Thymus (tissue), 11 donors: ENCODE measurements around the gene WIPF3. TPM values are rescaled to one million over a fixed set of nuclear protein-coding genes. Genes with fewer than 3 reads are reported as not detected.
A peak's percentile ranks its signal among the peaks of the same experiment; 100 is the strongest.

Experiments
- DNase-seq, 9 donors: peaks; one replicate each; pipeline ENCODE4 v3.0.0-alpha.2; 2013; ENCODE audit warnings: low spot score in 9 of 9, low read depth in 6 of 9, missing footprints in 1 of 9
- H3K27ac ChIP-seq, 2 donors: one replicate each; pipeline ENCODE4 v1.5.1; 2013; ENCODE audit warnings: control low read depth in 1 of 2, low read depth in 1 of 2, low read length in 1 of 2, mild to moderate bottlenecking in 1 of 2, moderate library complexity in 1 of 2
- H3K27me3 ChIP-seq, 2 donors: one replicate each; pipeline ENCODE4 v1.5.1; 2013; ENCODE audit warnings: low read length in 1 of 2; ENCODE audit not compliant: control insufficient read depth in 2 of 2, insufficient read depth in 1 of 2
- H3K36me3 ChIP-seq, 2 donors: one replicate each; pipeline ENCODE4 v1.5.1; 2013; ENCODE audit warnings: low read length in 1 of 2, mild to moderate bottlenecking in 1 of 2, moderate library complexity in 1 of 2; ENCODE audit not compliant: control insufficient read depth in 2 of 2, insufficient read depth in 2 of 2
- H3K4me1 ChIP-seq, 2 donors: one replicate each; pipeline ENCODE4 v1.5.1; 2013; ENCODE audit warnings: low read length in 2 of 2; ENCODE audit not compliant: control insufficient read depth in 2 of 2, insufficient read depth in 2 of 2
- H3K4me3 ChIP-seq, 2 donors: one replicate each; pipeline ENCODE4 v1.5.1; 2013; ENCODE audit warnings: low read length in 2 of 2, control low read depth in 1 of 2, mild to moderate bottlenecking in 1 of 2
- H3K9me3 ChIP-seq, 2 donors: one replicate each; pipeline ENCODE4 v1.5.1; 2013; ENCODE audit warnings: low read length in 1 of 2, mild to moderate bottlenecking in 1 of 2; ENCODE audit not compliant: control insufficient read depth in 2 of 2, insufficient read depth in 1 of 2
- WGBS: extraction: QIAGEN DNeasy Blood & Tissue Kit; methylation state at CpG from one replicate; pipeline ENCODE4 v1.1.7; 2013; 5-methylcytosine and 5-hydroxymethylcytosine counted together
- polyA plus RNA-seq: library from polyadenylated mRNA; stranded (reverse); fragments of 200-250 nt; gene quantifications from one replicate; pipeline ENCODE4 v1.2.3, GENCODE V29; 2013
- total RNA-seq: library from RNA; stranded (reverse); fragments of 120-200 nt; gene quantifications from one replicate; pipeline ENCODE4 v1.2.4, GENCODE V29; 2013
- donor health status: healthy.

WIPF3 gene
- total and polyA plus RNA-seq, 2 donors: 0.14 to 0.55 TPM

DNA sequence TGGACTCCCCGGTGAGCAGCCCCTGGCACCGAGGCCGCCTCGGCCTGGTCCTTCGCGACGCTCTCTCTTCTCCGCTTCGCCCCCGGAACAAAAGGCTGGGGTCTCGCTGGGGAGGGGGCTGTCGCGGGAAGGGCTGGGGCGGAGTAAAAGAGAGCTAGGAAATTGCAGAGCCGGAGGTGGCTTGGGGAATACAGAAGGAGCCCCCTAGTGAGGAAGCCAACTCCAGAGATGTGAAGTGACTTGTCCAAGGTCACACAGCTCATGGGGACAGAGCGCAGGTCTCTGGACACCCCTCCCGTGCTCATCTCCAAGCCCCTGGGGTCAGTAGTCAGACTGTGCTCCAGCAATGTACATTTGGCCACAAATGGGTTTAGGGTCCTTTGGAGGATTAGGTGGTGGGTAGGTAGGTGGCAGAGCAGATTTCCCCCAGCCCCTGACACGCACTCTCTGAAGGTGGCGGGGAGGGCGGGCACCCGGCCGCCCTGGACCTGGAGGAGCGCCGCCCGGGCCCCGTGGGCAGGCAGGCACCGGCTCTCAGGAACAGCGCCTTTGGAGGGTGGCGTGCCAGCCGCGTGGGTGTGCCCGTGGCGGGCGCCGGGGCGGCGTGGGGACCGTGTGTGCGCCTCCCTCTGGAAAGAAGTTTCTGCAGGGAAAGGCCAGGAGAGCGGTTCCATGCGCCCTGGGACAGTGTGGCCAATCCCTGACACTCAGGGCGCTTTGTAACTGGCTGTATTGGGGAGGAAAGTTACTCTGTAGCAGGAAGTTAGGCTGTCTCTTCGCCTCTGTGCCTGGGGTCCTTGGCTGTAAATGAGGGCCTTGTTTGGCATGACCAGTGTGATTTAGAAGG lies 910 bp downstream of the WIPF3 start:
- Histone ChIP-seq H3K27ac (no peak overlapping the region), H3K9me3 (no peaks in the 10 kb centered on the region), H3K4me3 (peak overlapping the region in 1 of 2 donors; percentile 36), H3K36me3 (no peaks in the 10 kb centered on the region), H3K4me1 (peaks cover 0 to 2% of the 10 kb centered on the region in 2 donors), H3K27me3 (peaks cover 44 to 83% of the 10 kb centered on the region in 2 donors)
- no peak for DNase-seq
- WGBS: 8% methylated on average over 43 of the region's 43 CpGs

DNA sequence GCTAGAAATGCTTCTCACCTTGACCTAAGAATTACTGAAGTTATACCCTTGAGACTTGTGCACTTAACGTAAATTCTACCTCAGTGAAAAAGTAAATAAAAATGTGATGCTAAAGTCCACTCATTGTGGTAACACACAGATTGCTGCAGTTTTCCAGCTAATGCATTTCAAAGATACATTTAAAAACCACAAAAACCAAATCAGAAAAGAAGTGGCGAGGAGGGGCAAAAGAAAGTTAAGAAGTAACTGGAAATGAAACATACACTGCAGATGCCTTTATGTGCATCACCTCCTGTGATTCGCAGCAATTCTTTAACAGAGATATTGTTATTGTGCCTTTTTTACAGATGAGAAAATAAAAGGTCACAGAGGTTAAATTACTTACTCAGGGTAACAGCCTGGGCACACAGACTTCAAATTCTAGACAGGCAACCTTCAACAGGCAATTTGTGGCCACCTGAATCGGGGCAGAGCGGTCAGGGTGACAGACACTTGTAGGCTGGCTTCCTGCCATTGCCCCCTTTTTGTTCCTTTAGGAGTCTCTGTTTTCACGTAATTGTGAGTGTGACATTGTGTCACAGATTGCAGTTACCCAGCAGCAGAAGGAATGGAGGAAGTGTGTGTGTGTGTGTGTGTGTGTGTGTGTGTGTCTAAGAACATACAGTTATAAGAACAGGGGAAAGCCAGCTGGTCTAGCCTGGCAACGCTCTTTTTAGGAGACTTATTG lies 1.9 kb downstream of the WIPF3 start:
- DNase-seq: no peak
- H3K36me3 ChIP-seq: no peaks in the 10 kb centered on the region
- H3K4me1 ChIP-seq: peaks cover 0 to 2% of the 10 kb centered on the region in 2 donors
- H3K27me3 ChIP-seq: peaks cover 44 to 78% of the 10 kb centered on the region in 2 donors
- no peaks in the 10 kb centered on the region for H3K9me3 ChIP-seq
- H3K4me3 ChIP-seq: no peak overlapping the region
- no peak overlapping the region for H3K27ac ChIP-seq
- WGBS: 65% methylated on average over 7 of the region's 7 CpGs

DNA sequence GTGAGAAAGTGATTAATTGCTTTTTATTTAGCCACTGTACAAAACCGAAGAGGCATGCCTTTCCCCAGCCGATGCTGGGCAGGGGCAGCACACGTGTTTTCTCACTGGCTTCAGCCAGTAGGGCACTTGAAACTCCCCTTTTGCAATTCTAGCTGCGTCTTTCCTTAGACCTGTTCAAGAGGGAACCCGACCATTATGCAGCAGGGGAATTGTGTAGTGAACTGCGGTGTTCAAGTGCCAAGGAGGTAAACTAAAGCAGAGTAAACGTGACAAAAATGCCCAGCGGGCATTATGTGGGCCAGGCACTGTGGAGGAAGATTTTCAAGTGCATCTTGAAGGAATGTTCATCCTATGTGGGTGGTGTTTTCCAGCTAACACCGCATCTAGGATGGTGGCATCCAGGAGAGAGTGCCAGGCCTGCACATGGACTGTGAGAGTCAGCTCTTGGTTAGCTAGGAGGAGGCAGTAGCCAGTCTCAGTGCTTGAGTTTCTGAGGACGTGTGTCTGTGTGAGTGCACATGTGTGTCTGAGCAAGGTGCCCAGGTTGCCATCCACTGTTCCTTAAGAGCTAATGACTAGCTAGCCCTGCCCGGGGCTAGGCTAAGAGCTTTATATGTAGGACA lies 3.3 kb downstream of the WIPF3 start:
- H3K4me3 ChIP-seq: no peak overlapping the region
- peaks cover 40 to 69% of the 10 kb centered on the region in 2 donors for H3K27me3 ChIP-seq
- H3K27ac ChIP-seq: no peak overlapping the region
- no peaks in the 10 kb centered on the region for H3K9me3 ChIP-seq
- H3K4me1 ChIP-seq: peaks cover 0 to 2% of the 10 kb centered on the region in 2 donors
- DNase-seq: no peak
- 88% methylated on average over 11 of the region's 11 CpGs for WGBS
- no peaks in the 10 kb centered on the region for H3K36me3 ChIP-seq

DNA sequence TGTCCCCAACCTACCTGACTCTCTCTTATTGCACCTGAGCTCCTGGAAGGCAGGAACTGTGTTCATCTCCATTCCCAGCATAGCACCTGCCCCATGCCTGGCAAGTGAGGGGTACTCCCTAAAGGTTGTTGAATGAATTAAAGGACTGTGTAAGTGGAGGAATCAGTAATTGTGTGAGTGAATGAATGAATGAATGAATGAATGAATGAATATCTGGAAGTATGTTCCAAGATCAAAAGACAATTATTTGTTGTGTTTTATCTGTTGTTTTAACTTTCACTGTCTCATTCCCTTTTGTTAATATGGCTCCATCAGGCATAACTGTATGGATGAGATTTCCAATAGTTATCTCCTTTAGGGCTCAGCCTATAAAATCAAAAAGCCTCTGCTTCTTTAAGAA lies 4.0 kb downstream of the WIPF3 start:
- Histone ChIP-seq H3K36me3 (no peaks in the 10 kb centered on the region), H3K27ac (no peak overlapping the region), H3K4me3 (no peak overlapping the region), H3K27me3 (peaks cover 34 to 62% of the 10 kb centered on the region in 2 donors), H3K9me3 (no peaks in the 10 kb centered on the region), H3K4me1 (peaks cover 0 to 2% of the 10 kb centered on the region in 2 donors)
- no peak for DNase-seq

DNA sequence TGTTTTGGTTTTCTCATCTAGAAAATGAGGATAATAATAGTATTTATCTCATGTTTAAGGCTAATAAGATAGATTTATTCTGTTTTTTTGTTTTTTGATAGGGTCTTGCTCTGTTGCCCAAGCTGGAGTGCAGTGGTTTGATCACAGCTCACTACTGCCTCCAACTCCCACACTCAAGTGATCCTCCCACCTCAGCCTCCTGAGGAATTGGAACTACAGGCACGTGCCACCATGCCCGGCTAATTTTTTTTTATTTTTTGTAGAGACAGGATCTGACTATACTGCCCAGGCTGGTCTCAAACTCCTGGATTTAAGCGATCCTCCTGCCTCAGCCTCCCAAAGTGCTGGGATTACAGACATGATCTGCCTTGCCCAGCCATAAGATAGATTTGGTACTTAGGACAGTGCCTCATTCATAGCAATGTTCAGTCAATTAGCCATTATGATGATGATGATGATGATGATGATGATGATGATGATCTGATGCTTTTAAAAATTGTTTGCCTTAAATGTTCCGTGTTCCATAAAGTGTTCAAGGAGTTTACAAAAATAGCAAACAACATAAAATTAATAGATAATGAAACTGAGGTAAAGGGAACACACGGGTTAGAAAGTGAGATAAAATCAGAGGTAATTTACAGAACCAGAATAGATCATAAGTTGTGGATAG lies 4.6 kb downstream of the WIPF3 start:
- Histone ChIP-seq H3K36me3 (no peaks in the 10 kb centered on the region), H3K4me3 (no peak overlapping the region), H3K4me1 (peaks cover 0 to 2% of the 10 kb centered on the region in 2 donors), H3K9me3 (no peaks in the 10 kb centered on the region), H3K27me3 (peaks cover 29 to 56% of the 10 kb centered on the region in 2 donors), H3K27ac (no peak overlapping the region)
- DNase-seq: no peak
- 90% methylated on average over 5 of the region's 5 CpGs for WGBS

DNA sequence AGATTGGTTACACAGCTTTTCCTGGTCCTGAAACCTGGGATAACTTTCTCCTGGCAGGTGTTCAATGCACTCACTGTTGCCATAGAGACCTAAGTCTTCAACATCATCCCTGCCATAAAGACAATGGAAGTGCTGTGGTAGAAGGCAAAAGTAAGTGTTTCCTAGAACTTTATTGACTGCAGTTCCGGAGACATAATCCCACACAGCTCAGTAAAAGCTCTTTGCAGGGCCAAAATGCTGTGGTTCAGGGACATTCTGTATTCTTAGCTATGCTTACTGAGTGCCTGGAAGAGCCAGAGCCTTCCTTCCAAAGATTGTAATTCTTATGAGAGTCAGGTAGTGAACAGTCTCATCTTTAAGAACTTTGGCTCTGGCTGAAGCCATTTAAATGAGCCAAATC lies 5.3 kb downstream of the WIPF3 start:
- Histone ChIP-seq H3K36me3 (no peaks in the 10 kb centered on the region), H3K27me3 (peaks cover 22 to 51% of the 10 kb centered on the region in 2 donors), H3K27ac (no peak overlapping the region), H3K4me1 (no peaks in the 10 kb centered on the region), H3K9me3 (no peaks in the 10 kb centered on the region), H3K4me3 (no peak overlapping the region)
- WGBS: 95% methylated on average over 1 of the region's 1 CpG
- DNase-seq: no peak

DNA sequence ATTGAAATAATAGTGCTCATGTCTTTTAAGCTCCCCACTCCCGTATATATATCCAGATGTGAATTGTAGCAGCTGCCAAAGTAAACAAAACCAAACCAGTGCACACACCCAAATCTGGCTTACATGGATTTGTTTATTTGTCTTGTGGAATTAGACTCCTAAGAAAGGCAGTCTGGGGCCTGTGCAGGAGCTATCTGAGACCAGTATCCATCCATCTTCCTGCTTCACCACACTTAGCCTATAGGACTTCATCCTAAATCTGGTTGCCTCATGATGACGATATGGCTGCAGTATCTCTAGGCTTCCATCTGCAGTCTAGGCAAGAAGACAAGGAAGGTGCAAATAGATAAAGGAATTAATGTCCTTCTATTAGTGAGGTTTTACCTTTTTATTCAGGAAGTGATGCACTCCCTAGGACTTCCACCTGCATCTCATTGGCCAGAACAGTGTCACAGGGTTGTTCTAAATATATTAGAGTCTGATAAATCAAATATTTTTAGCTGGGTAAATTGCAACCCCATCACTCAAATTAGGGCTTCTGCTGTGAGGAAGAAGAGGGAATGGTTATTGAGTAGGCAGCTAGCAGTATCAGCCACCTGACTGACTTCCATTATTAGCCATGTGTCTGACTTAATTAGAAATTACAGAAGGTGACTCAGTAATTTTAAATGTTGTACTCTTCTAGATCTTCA lies 6.0 kb downstream of the WIPF3 start:
- no peak overlapping the region for H3K4me3 ChIP-seq
- WGBS: 93% methylated on average over 2 of the region's 2 CpGs
- DNase-seq: no peak
- H3K4me1 ChIP-seq: no peaks in the 10 kb centered on the region
- no peaks in the 10 kb centered on the region for H3K9me3 ChIP-seq
- no peak overlapping the region for H3K27ac ChIP-seq
- peaks cover 15 to 44% of the 10 kb centered on the region in 2 donors for H3K27me3 ChIP-seq
- H3K36me3 ChIP-seq: no peaks in the 10 kb centered on the region

DNA sequence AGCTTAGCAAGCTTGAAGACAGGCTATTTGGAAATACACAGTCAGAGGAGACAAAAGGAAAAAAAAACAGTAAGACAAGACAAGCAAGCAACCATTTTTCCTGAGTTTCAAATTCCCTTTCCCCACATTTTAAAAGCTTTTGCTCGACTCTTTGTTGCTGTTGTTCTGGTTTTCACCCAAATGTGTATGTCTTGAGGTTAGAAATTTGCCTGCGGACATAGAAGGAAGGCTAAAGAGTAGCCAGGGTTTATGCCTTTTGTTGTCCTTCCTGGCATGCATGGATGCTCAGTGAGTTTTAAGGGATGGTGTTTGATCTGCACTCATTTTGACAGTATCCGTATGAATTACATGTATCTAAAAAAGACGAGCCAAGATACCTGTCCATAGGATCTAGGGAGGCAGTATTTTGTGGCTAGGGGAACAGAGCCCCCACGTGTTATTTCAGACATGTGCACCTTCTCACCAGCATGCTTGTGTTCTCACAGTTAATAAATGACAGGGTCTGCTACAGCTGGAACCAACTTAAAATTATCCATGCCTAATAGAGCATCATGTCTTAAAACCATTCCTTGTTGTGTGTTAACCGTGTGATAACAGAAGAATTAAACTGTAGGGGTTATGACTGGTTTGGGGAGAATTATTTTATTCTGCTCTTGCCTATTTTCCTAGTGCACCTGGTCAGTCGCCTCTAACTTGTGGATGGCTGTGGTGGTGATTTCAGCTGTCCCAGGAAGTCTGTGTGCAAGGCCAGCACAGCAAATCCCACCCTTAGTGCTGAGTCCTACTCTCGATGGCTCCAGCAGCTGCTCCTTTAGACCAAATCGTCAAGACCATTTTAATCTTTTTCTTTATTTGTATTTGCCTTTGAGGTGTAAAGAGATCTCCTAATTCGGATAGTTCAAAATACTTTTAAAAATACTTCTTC lies 9.1 kb downstream of the WIPF3 start:
- Histone ChIP-seq H3K4me1 (no peaks in the 10 kb centered on the region), H3K27me3 (peaks cover 4 to 13% of the 10 kb centered on the region in 2 donors), H3K27ac (no peak overlapping the region), H3K4me3 (no peak overlapping the region), H3K9me3 (no peaks in the 10 kb centered on the region), H3K36me3 (no peaks in the 10 kb centered on the region)
- WGBS: 94% methylated on average over 10 of the region's 10 CpGs
- no peak for DNase-seq
